Tibial nerve (tissue), 4 donors: Measurements from ENCODE around the gene TBC1D5. TPM values are rescaled to one million over a fixed set of nuclear protein-coding genes. Genes with fewer than 3 reads are reported as not detected.

ENCODE experiments used
- DNase-seq, 2 donors: peaks; one replicate each; pipeline ENCODE4 v3.0.0-alpha.2; 2019; ENCODE audit warnings: low spot score in 2 of 2
- H3K27ac ChIP-seq, 4 donors: fragments of 200-600 bp; sonication (generic) in 3 of 4; one replicate each; pipeline ENCODE4 v1.5.1; 2017 to 2019; ENCODE audit warnings: mild to moderate bottlenecking in 1 of 4
- H3K27me3 ChIP-seq, 2 donors: fragments of 200-600 bp; sonication (generic) in 1 of 2; one replicate each; pipeline versions ENCODE4 v1.5.1 to v1.6.0; 2017 to 2019
- H3K36me3 ChIP-seq, 3 donors: fragments of 200-600 bp; sonication (generic); one replicate each; pipeline ENCODE4 v1.5.1; 2018 to 2019
- H3K4me1 ChIP-seq, 4 donors: fragments of 200-600 bp; sonication (generic) in 3 of 4; one replicate each; pipeline ENCODE4 v1.5.1; 2017 to 2019
- H3K4me3 ChIP-seq, 4 donors: fragments of 200-600 bp; sonication (generic) in 3 of 4; one replicate each; pipeline ENCODE4 v1.5.1; 2017 to 2019; ENCODE audit warnings: mild to moderate bottlenecking in 1 of 4, moderate library complexity in 1 of 4
- H3K9me3 ChIP-seq, 4 donors: fragments of 200-600 bp; sonication (generic) in 3 of 4; one replicate each; pipeline ENCODE4 v1.5.1; 2017 to 2019
- CTCF ChIP-seq, 5 experiments: fragments of 200-600 bp in 3 of 5; fragments of 450-650 bp in 2 of 5; sonication (generic) in 3 of 5; IDR thresholded peaks; one replicate each; pipeline ENCODE4 v1.5.1; 2016 to 2019; ENCODE audit warnings: antibody characterized with exemption in 5 of 5, mild to moderate bottlenecking in 3 of 5, moderate library complexity in 2 of 5
- EP300 ChIP-seq, 2 donors: sonication (generic); formaldehyde crosslinking; IDR thresholded peaks; one replicate each; pipeline ENCODE4 v1.6.1; 2017; ENCODE audit warnings: antibody characterized with exemption in 2 of 2, mild to moderate bottlenecking in 1 of 2
- POLR2A ChIP-seq, 2 donors: fragments of 450-650 bp; IDR thresholded peaks; one replicate each; pipeline ENCODE4 v1.6.1; 2017; ENCODE audit warnings: antibody characterized with exemption in 2 of 2, mild to moderate bottlenecking in 2 of 2, moderate library complexity in 2 of 2
- WGBS, 2 donors: methylation state at CpG; one replicate each; pipeline ENCODE4 v1.1.5; 2018; 5-methylcytosine and 5-hydroxymethylcytosine counted together
- total RNA-seq, 4 donors: library from RNA; depleted of rRNA; stranded (reverse); fragments of >200 nt; gene quantifications; one replicate each; pipeline ENCODE4 v1.1.0, GENCODE V29; 2016

TBC1D5 gene
- total RNA-seq, 4 donors from 2014 or later: 55.2 to 128 (median 79.4) TPM

DNA sequence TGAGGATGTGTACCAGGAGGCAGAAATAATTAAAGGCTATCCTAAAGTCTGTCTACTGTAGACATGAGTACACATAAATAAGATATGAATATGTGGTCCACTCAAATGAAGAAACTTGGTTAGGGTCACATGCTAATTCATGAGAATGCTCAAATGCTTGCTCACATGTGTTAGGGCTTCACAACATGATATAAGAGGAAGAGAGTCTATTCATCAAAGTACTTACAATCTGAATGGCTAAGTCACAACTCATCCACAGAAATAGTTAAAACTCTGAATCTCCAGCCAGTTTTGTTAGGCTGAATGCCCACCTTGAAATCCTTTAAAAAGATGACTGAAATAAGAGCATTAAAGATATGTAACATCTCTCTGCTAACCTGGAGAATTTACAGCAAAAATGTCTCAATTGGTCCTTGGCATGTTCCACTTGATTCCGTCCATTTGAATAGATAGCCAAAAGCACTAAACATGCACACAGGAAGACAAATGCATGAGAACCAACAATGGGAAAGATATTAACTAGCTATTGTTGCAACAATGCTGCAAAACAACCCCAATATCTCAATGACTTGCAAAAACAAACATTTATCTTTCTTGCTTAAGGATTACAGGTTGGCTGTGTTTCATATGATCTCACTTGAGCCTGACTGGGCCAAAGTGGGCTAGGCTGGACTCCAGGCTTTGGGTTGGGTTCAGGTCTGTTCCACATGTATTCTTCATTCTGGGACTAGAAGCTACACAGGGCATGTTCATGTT lies 10.6 kb upstream of the TBC1D5 start:
- Histone ChIP-seq H3K4me3 (no peak overlapping the region), H3K9me3 (no peaks in the 10 kb centered on the region), H3K27me3 (no peaks in the 10 kb centered on the region), H3K4me1 (peaks cover 0 to 7% (median 0%) of the 10 kb centered on the region in 4 donors), H3K27ac (no peak overlapping the region), H3K36me3 (no peaks in the 10 kb centered on the region)
- 73 to 81% methylated on average over 1 of the region's 1 CpG for WGBS, 2 donors
- no peak for TF ChIP-seq EP300 (IDR thresholded peaks at IDR 0.05)
- no peak for TF ChIP-seq POLR2A (IDR thresholded peaks at IDR 0.05)
- no peak for DNase-seq

DNA sequence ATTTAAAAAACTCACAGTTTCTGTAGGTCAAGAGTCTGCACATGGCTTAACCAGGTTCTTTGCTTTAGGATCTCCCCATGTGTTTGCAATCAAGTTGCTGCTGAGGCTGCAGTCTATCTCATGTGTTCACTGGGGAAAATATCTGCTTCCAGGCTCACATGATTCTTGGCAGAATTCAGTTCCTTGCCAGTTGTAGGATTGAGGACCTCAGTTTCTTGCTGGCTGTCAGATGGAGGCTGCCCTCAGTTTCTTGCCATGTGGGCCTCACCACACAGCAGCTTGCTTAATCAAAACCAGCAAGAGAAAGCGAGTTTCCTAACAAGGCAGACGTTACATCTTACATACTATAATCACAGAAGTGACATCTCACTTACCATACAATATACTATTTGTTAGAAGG lies 10.0 kb upstream of the TBC1D5 start:
- Histone ChIP-seq H3K4me3 (no peak overlapping the region), H3K9me3 (no peaks in the 10 kb centered on the region), H3K4me1 (peaks cover 0 to 7% (median 0%) of the 10 kb centered on the region in 4 donors), H3K27me3 (no peaks in the 10 kb centered on the region), H3K36me3 (no peaks in the 10 kb centered on the region), H3K27ac (no peak overlapping the region)
- WGBS, 2 donors: 53 to 66% methylated on average over 2 of the region's 2 CpGs
- TF ChIP-seq POLR2A (IDR thresholded peaks at IDR 0.05) (no peak), EP300 (IDR thresholded peaks at IDR 0.05) (no peak), CTCF (IDR thresholded peaks at IDR 0.05) (no peak)
- no peak for DNase-seq

- whole genome bisulfite sequencing, 2 donors: 74 to 78% methylated on average over 3 of the region's 3 CpGs
- H3K27ac ChIP-seq: no peak overlapping the region
- TF ChIP-seq CTCF (IDR thresholded peaks at IDR 0.05) (no peak), EP300 (IDR thresholded peaks at IDR 0.05) (no peak), POLR2A (IDR thresholded peaks at IDR 0.05) (no peak)
- no peaks in the 10 kb centered on the region for H3K27me3 ChIP-seq
- no peaks in the 10 kb centered on the region for H3K9me3 ChIP-seq
- DNase-seq: no peak
- H3K4me3 ChIP-seq: no peak overlapping the region
- peaks cover 0 to 7% (median 0%) of the 10 kb centered on the region in 4 donors for H3K4me1 ChIP-seq
- no peaks in the 10 kb centered on the region for H3K36me3 ChIP-seq
Measured at GRCh38 chr3:17749705-17750293, 7.4 kb upstream of the TBC1D5 start.

- 77 to 94% methylated on average over 1 of the region's 1 CpG for WGBS, 2 donors
- Histone ChIP-seq H3K4me1 (peaks cover 0 to 7% (median 0%) of the 10 kb centered on the region in 4 donors), H3K27ac (no peak overlapping the region), H3K9me3 (no peaks in the 10 kb centered on the region), H3K36me3 (no peaks in the 10 kb centered on the region), H3K4me3 (no peak overlapping the region), H3K27me3 (no peaks in the 10 kb centered on the region)
- DNase-seq: no peak
- TF ChIP-seq CTCF (IDR thresholded peaks at IDR 0.05) (no peak), POLR2A (IDR thresholded peaks at IDR 0.05) (no peak), EP300 (IDR thresholded peaks at IDR 0.05) (no peak)
Measured at GRCh38 chr3:17749281-17749680, 6.8 kb upstream of the TBC1D5 start.

DNA sequence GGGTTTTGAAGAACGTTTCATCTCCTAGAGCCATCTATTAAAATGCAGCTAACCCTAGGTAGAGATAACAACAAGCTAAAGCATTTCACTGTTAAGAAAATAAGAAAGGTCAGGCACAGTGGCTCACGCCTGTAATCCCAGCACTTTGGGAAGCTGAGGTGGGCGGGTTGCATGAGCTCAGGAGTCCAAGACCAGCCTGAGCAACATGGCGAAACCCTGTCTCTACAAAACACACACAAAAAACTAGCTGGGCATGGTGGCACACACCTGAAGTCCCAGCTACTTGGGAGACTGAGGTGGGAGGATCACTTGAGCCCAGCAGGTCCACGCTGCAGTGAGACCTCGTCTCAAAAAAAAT lies 5.4 kb upstream of the TBC1D5 start:
- no peaks in the 10 kb centered on the region for H3K27me3 ChIP-seq
- peaks cover 0 to 8% (median 7%) of the 10 kb centered on the region in 4 donors for H3K4me1 ChIP-seq
- H3K36me3 ChIP-seq: no peaks in the 10 kb centered on the region
- no peak overlapping the region for H3K27ac ChIP-seq
- no peak overlapping the region for H3K4me3 ChIP-seq
- TF ChIP-seq POLR2A (IDR thresholded peaks at IDR 0.05): no peak
- no peak for TF ChIP-seq EP300 (IDR thresholded peaks at IDR 0.05)
- TF ChIP-seq CTCF (IDR thresholded peaks at IDR 0.05): no peak
- DNase-seq: no peak
- WGBS, 2 donors: 70 to 71% methylated on average over 6 of the region's 6 CpGs
- H3K9me3 ChIP-seq: no peaks in the 10 kb centered on the region
